Aorta (tissue), 5 donors: Measurements from ENCODE around the gene XPR1. TPM values are rescaled to one million over a fixed set of nuclear protein-coding genes. Genes with fewer than 3 reads are reported as not detected.

Experiments used
- ATAC-seq: fragments of 200-7000 bp; cut with Tn5 transposase; one replicate; pipeline ENCODE4 v1.9.1; 2022; ENCODE audit warnings: moderate library complexity; ENCODE audit not compliant: low FRiP score
- DNase-seq, 2 donors: peaks; one replicate each; pipeline ENCODE4 v3.0.0-alpha.2; 2020
- H3K27ac ChIP-seq, 2 donors: one replicate each; pipeline ENCODE4 v1.5.1; 2013; ENCODE audit warnings: low read length in 2 of 2, mild to moderate bottlenecking in 2 of 2, moderate library complexity in 2 of 2, control low read depth in 1 of 2, inconsistent platforms in 1 of 2, low read depth in 1 of 2
- H3K27me3 ChIP-seq, 2 donors: one replicate each; pipeline ENCODE4 v1.6.1; 2013; ENCODE audit warnings: control low read depth in 1 of 2, low read length in 1 of 2, mild to moderate bottlenecking in 1 of 2, moderate library complexity in 1 of 2; ENCODE audit not compliant: insufficient read depth in 2 of 2, control insufficient read depth in 1 of 2
- H3K36me3 ChIP-seq, 2 donors: one replicate each; pipeline ENCODE4 v1.6.1; 2013; ENCODE audit warnings: control low read depth in 1 of 2, low read length in 1 of 2, mild to moderate bottlenecking in 1 of 2; ENCODE audit not compliant: insufficient read depth in 2 of 2, control insufficient read depth in 1 of 2
- H3K4me1 ChIP-seq, 2 donors: one replicate each; pipeline ENCODE4 v1.6.1; 2013; ENCODE audit warnings: low read length in 2 of 2, control low read depth in 1 of 2, mild to moderate bottlenecking in 1 of 2, moderate library complexity in 1 of 2; ENCODE audit not compliant: insufficient read depth in 2 of 2, control insufficient read depth in 1 of 2
- H3K4me3 ChIP-seq, 2 donors: one replicate each; pipeline ENCODE4 v1.5.1; 2013; ENCODE audit warnings: low read length in 2 of 2, control low read depth in 1 of 2, mild to moderate bottlenecking in 1 of 2
- H3K9me3 ChIP-seq: one replicate; pipeline ENCODE4 v1.6.1; 2013; ENCODE audit warnings: mild to moderate bottlenecking, low read length; ENCODE audit not compliant: control insufficient read depth
- WGBS, 2 donors: extraction: QIAGEN DNeasy Blood & Tissue Kit; methylation state at CpG; one replicate each; pipeline ENCODE4 v1.1.7; 2013; 5-methylcytosine and 5-hydroxymethylcytosine counted together
- intact Hi-C, 2 donors: fragments of 100-400 bp; cut with DNase I; formaldehyde crosslinking; loops; one replicate each; pipeline versions ENCODE4 v1.14.2 to v1.15.0; 2022
- polyA plus RNA-seq, 2 donors: library from polyadenylated mRNA; stranded (reverse); fragments of 200-250 nt; gene quantifications; one replicate each; pipeline ENCODE4 v1.2.3, GENCODE V29; 2013
- total RNA-seq, 2 donors: library from RNA; stranded (reverse); fragmentation: NEBNext Ultra II Directional; extraction: Animal tissue kit (Norgen Biotek cat#: 25700); gene quantifications; one replicate each; pipeline ENCODE4 v1.2.1, GENCODE V29; 2021
- donor health status: healthy with polysubstance abuse.
- donor health status: Bipolar disorder and iron deficiency.
- donor health status: DM: no; HTN: no; CAD: no.
- donor health status: DM: no; HTN: no; CAD: no.
- donor health status: DM: yes; HTN: yes; CAD: no.

XPR1 gene
- total and polyA plus RNA-seq, 4 donors: 4.6 to 55.4 (median 15.6) TPM

GRCh38 chr1:180901076-180901990, 269.5 kb downstream of the XPR1 start:
- DNase-seq (no peak), ATAC-seq (no peak)
- no peaks in the 10 kb centered on the region for H3K4me1 ChIP-seq
- 88 to 90% methylated on average over 13 of the region's 13 CpGs for WGBS, 2 donors
- intact Hi-C loops: no loop called here
- H3K9me3 ChIP-seq: no peaks in the 10 kb centered on the region
- H3K27ac ChIP-seq: no peak overlapping the region
- H3K4me3 ChIP-seq: no peak overlapping the region
- H3K36me3 ChIP-seq: no peaks in the 10 kb centered on the region
- H3K27me3 ChIP-seq: no peaks in the 10 kb centered on the region

GRCh38 chr1:180902541-180902940, 270.7 kb downstream of the XPR1 start:
- intact Hi-C loops: no loop called here
- H3K4me3 ChIP-seq: no peak overlapping the region
- H3K4me1 ChIP-seq: no peaks in the 10 kb centered on the region
- DNase-seq (no peak), ATAC-seq (no peak)
- H3K27ac ChIP-seq: no peak overlapping the region
- no peaks in the 10 kb centered on the region for H3K36me3 ChIP-seq
- WGBS, 2 donors: 14 to 29% methylated on average over 3 of the region's 3 CpGs
- no peaks in the 10 kb centered on the region for H3K27me3 ChIP-seq
- H3K9me3 ChIP-seq: no peaks in the 10 kb centered on the region

- no peaks in the 10 kb centered on the region for H3K9me3 ChIP-seq
- H3K4me1 ChIP-seq: no peaks in the 10 kb centered on the region
- no peak for ATAC-seq
- intact Hi-C loops: no loop called here
- H3K27ac ChIP-seq: no peak overlapping the region
- no peak for DNase-seq
- WGBS, 2 donors: 90 to 93% methylated on average over 8 of the region's 8 CpGs
- H3K27me3 ChIP-seq: no peaks in the 10 kb centered on the region
- no peak overlapping the region for H3K4me3 ChIP-seq
- no peaks in the 10 kb centered on the region for H3K36me3 ChIP-seq
These were observed 274.1 kb downstream of the XPR1 start for GRCh38 chr1:180905927-180906326.

GRCh38 chr1:180906511-180906910, 274.7 kb downstream of the XPR1 start:
- Histone ChIP-seq H3K4me3 (no peak overlapping the region), H3K36me3 (no peaks in the 10 kb centered on the region), H3K27me3 (no peaks in the 10 kb centered on the region), H3K4me1 (no peaks in the 10 kb centered on the region), H3K27ac (no peak overlapping the region), H3K9me3 (no peaks in the 10 kb centered on the region)
- no peak for ATAC-seq
- 92% methylated on average over 9 of the region's 9 CpGs for WGBS, 2 donors
- no peak for DNase-seq
- intact Hi-C loops: no loop called here

- WGBS, 2 donors: 87% methylated on average over 10 of the region's 10 CpGs
- Histone ChIP-seq H3K36me3 (no peaks in the 10 kb centered on the region), H3K27me3 (no peaks in the 10 kb centered on the region), H3K4me1 (no peaks in the 10 kb centered on the region), H3K27ac (no peak overlapping the region), H3K9me3 (no peaks in the 10 kb centered on the region), H3K4me3 (no peak overlapping the region)
- ATAC-seq (no peak), DNase-seq (no peak)
- intact Hi-C loops: no loop called here
These were observed 275.7 kb downstream of the XPR1 start for GRCh38 chr1:180907313-180908055.

GRCh38 chr1:180908074-180908765, 276.4 kb downstream of the XPR1 start:
- no peaks in the 10 kb centered on the region for H3K4me1 ChIP-seq
- H3K4me3 ChIP-seq: no peak overlapping the region
- H3K27me3 ChIP-seq: no peaks in the 10 kb centered on the region
- intact Hi-C loops: no loop called here
- ATAC-seq: no peak
- DNase-seq: no peak
- H3K36me3 ChIP-seq: no peaks in the 10 kb centered on the region
- WGBS, 2 donors: 92 to 93% methylated on average over 15 of the region's 15 CpGs
- no peaks in the 10 kb centered on the region for H3K9me3 ChIP-seq
- no peak overlapping the region for H3K27ac ChIP-seq

GRCh38 chr1:180909005-180909414, 277.2 kb downstream of the XPR1 start:
- WGBS, 2 donors: 88 to 96% methylated on average over 3 of the region's 3 CpGs
- Histone ChIP-seq H3K27ac (no peak overlapping the region), H3K36me3 (no peaks in the 10 kb centered on the region), H3K27me3 (no peaks in the 10 kb centered on the region), H3K9me3 (no peaks in the 10 kb centered on the region), H3K4me1 (no peaks in the 10 kb centered on the region), H3K4me3 (no peak overlapping the region)
- intact Hi-C loops: no loop called here
- DNase-seq (no peak), ATAC-seq (no peak)

- no peak for ATAC-seq
- Histone ChIP-seq H3K4me1 (no peaks in the 10 kb centered on the region), H3K27me3 (no peaks in the 10 kb centered on the region), H3K36me3 (no peaks in the 10 kb centered on the region), H3K9me3 (no peaks in the 10 kb centered on the region), H3K27ac (no peak overlapping the region), H3K4me3 (no peak overlapping the region)
- no peak for DNase-seq
- intact Hi-C loops: no loop called here
- 83 to 85% methylated on average over 5 of the region's 5 CpGs for WGBS, 2 donors
These were observed 277.7 kb downstream of the XPR1 start for GRCh38 chr1:180909462-180909976.
